GM19395 (cell line): Measurements from ENCODE around the gene LENEP.

ENCODE experiments used
- ATAC-seq: cut with Tn5 transposase; IDR thresholded peaks from one replicate; pipeline ENCODE4 v1.9.1; 2021; ENCODE audit warnings: mild to moderate bottlenecking, moderate library complexity; ENCODE audit not compliant: unreplicated experiment

Gene LENEP

GRCh38 chr1:154998201-154998780, 4.9 kb downstream of the LENEP start:
- no peak for ATAC-seq

- no peak for ATAC-seq
Measured at GRCh38 chr1:154998818-154999570, 5.6 kb downstream of the LENEP start.

- no peak for ATAC-seq
Measured at GRCh38 chr1:154999571-155000410, 6.4 kb downstream of the LENEP start.

- no peak for ATAC-seq
Measured at GRCh38 chr1:155000411-155000725, 7.0 kb downstream of the LENEP start.

- ATAC-seq = peak; percentile 46
Measured at GRCh38 chr1:155000726-155001424, 7.5 kb downstream of the LENEP start.

DNA sequence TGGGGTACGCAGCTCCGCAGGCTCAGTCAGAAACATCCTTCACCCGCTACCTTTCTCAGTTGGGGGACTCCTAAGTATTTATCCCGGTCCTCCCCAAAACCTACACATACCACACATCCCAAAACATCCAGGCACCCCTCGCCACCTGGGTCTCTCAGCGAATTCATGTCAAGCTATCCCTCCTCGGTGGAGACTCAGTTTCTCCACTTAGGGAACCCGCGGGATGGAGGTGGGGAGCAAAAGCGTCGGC, 8.0 kb downstream of the LENEP start:
- ATAC-seq = no peak

GRCh38 chr1:155001675-155002463, 8.5 kb downstream of the LENEP start:
- ATAC-seq = peak; percentile 42

DNA sequence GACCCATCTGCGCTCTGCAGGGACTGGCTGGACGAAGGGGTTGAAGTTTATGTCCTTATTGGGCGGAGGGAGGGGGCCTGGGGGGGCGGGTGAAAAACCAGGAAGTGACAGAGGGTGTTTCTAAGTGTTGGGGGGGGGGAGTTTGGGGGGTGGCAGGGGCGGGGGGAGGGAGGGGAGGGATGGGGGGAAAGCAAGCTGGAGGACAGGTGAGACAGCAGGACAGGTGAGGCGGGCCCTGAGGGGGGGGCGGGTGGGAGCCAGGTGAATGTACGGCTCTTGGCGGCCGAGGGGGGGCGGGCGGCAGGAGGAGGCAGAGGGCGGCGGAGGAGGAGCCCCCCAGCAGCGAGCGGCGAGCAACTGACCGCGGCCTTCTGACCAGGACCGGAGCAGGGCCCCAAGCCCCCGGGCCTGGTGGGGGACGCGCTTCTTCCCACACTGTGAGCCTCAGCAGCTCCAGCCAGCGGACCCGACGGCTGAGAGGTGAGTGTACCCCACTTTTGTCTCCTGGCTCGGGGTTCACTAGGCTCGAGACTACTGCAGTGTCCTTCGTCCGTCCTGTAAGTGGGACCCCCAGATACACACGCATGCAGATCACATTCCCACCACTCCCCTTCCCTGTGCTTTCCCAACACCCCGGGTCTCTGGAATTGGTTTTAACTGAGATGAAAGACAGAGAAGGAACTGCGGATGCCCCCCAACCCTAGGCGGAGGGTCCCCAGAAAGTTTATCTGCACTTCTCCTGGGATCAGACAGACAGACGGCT, 9.3 kb downstream of the LENEP start, which contains the start of gene ZBTB7B:
TSS of gene ZBTB7B (plus strand) at position 339 of the 763 bp plus-strand sequence. CDS start 11,859 bp downstream, outside the sequence.
- ATAC-seq = no peak

DNA sequence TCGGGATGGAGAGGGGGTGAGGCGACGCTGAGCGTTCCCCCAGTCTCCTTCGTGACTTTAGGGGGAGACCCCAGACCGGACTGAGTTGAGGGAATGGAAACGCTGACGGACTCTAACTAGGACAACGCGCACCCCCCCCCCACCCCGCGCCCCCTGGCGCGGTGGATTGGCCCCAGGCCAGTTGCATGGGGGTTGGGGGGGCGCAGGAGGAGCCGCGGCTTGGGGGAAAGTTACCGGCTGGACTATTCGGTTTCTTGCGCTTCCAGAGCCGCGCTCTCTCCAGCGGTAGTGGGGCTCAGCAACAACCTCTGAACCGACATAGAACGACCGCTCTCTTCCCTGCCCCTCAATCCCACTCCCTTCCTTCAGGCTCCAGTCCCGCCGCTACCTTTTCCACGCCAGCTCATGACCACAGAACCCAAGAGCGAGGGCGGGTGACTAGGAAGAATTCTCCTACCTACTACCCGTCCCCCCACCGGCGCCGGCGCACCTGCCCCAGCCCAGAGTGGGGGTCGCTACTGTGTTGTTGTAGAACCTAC, 9.9 kb downstream of the LENEP start:
- ATAC-seq = no peak

GRCh38 chr1:155003766-155004351, 10.5 kb downstream of the LENEP start:
- ATAC-seq = no peak

DNA sequence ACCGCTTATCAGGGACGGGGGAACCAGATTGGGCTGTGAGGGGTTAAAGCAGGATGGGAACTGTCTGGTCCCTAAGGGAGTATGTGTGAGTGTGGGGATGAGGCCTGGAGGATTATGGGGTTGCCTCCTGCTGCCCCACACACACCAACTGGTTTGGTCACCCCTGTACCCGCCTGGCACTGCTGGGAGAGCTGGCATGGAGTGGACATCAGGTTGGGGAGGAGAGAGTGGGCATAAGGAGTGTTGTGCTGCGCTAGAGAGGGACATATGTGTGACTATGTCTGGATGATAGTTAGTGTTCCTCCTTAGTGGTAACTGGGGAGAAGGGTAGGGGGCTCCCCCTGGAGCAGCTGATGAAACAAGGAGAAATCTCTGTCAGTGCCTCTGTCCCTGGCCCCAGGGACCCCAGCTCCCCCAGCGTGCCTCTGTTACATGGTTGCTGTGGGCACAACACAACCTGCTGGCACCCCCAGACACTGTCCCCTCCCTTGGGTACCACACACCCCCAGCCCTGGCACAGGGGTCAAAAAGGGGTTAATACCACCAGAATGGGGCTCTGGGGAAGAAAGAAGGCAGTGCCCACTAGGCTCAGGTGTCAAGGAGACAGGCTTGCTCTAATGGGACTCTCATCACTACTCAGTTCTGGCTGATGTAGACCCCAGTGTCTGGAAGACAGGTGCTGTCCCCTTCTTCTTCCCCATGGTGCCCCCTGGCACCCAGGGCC, 11.1 kb downstream of the LENEP start:
- ATAC-seq = no peak

DNA sequence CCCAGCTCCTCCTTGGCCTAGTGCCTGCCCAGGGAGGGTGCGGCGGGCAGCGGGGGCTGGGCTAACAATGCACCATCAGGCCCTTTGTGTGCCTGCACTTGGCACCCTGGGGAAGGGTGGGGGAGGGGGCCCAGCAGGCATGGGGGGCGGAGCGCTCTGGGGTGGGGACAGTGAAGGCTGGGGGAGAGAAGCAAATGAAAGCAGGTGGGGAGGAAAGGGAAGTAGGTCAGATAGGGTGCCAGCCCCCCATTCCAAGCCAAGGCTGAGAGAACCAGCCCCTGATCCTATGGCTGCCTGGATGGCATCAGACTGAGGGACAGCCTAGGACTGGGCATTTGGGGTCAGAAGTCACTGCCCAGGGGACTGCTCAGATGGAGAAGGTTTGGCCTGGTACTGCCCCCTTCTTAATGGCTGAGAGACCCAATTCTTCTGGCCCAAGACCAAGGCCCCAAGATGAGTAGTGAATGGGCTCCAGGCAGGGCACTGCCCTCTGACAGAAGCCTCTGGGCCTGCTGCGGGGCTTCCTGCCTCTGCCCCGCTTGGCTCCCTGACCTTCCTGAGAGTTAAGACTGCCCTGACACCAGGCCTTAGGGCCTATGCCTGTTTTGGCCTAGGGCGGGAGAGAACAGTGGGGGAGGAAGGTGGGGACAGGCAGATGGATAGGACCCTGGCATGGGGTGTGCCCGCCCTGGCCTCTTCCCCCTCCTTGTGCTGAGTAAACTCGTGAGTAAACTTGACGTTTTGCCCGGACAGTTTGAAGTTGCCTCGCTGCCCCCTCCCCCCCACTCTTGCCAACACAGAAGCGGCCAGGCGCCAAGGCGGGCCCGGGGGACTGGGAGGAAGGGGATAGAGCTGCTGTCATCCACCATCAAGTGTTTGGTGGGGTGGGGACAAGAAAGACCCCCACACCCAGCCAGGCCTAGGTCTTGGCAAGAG, 12.0 kb downstream of the LENEP start:
- no peak for ATAC-seq

- no peak for ATAC-seq
Measured at GRCh38 chr1:155006601-155007101, 13.3 kb downstream of the LENEP start.

DNA sequence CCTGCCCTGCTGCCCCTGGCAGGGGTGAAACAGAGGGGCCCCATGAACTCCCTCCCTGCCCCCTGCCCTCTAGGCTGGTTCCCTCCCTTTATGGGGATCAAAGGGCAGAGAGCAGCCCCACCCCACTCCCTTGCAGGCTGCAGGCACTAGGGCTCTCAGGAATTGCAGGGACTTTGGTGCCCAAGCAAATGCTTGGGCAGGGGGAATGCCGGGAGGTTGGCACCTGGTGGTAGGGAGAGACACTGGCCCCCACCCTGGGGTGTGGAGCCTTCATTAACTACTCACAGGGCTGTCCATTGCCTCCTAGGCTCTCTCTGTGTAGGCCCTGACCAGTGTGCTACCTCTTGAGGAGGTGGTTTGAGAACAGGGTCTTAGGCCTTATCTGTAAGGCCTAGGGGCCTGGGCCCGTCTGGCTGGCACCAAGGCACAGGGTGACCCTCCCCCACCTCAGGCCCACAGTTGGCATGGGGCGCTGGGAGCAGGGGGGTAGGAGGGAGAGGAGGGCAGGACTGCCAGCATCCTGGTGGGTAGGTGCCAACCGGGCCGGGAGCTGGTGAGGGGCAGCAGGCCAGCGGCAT, 14.0 kb downstream of the LENEP start:
- no peak for ATAC-seq

GRCh38 chr1:155008015-155008941, 14.9 kb downstream of the LENEP start:
- no peak for ATAC-seq

- ATAC-seq = no peak
Measured at GRCh38 chr1:155009221-155009711, 15.9 kb downstream of the LENEP start.
